Activated T-cell treated with anti-CD3 and anti-CD28 coated beads for 24 hours (primary cell): ENCODE data around the gene CACNB2.
"Not testable (repeated sequence)": the region's sequence is repeated elsewhere in the genome, so short reads cannot be mapped to it uniquely, and the experiment has no call there.

Source experiments
- DNase-seq: peaks from one replicate; pipeline ENCODE4 v3.0.0-alpha.2; 2020; ENCODE audit warnings: low read depth

Gene CACNB2

DNA sequence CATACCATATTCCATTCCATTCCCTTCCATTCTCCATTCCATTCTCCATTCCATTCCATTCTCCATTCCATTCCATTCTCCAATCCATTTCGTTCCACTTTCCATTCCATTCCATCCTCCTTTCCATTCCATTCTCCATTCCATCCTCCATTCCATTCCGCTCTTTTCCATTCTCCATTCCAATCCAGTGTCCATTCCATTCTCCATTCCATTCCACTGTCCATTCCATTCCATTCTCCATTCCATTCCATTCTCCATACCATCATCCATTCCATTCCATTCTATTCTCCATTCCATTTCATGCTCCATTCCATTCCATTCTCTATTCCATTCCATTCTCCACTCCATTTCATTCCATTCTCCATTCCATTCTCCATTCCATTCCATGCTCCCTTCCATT, 430.2 kb downstream of the CACNB2 start:
- not testable (repeated sequence) for DNase-seq

- DNase-seq = no peak
These were observed 430.9 kb downstream of the CACNB2 start for GRCh38 chr10:18571076-18571475.

DNA sequence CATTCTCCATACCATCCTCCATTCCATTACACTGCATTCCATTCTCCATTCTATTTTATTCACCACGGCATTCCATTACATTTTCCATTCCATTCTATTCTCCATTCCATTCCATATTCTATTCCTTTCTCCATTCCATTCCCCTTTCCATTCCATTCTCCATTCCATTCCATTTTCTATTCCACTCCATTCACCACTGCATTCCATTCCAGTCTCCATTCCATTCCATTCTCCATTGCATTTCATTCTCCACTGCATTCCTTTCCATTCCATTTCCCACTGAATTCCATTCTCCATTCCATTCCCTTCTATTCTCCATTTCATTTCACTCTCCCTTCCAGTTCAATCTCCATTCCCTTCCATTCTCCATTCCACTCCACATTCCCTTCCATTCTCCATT, 431.6 kb downstream of the CACNB2 start:
- DNase-seq = no peak

- no peak for DNase-seq
These were observed 432.8 kb downstream of the CACNB2 start for GRCh38 chr10:18572959-18573561.

GRCh38 chr10:18576586-18576985, 436.4 kb downstream of the CACNB2 start:
- no peak for DNase-seq

GRCh38 chr10:18577823-18578685, 437.8 kb downstream of the CACNB2 start:
- DNase-seq = no peak

GRCh38 chr10:18582803-18583202, 442.6 kb downstream of the CACNB2 start:
- DNase-seq = no peak

- DNase-seq = no peak
These were observed 443.5 kb downstream of the CACNB2 start for GRCh38 chr10:18583575-18584270.

DNA sequence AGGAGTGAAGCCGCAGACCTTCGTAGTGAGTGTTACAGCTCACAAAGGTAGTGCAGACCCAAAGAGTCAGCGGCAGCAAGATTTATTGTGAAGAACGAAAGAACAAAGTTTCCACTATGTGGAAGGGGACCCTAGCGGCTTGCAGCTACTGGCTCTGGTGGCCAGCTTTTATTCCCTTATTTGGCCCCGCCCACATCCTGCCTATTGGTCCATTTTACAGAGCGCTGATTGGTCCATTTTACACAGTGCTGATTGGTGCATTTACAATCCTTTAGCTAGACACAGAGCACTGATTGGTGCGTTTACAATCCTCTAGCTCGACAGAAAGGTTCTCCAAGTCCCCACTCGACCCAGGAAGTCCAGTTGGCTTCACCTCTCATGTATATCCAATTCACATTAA, 446.4 kb downstream of the CACNB2 start:
- not testable (repeated sequence) for DNase-seq

DNA sequence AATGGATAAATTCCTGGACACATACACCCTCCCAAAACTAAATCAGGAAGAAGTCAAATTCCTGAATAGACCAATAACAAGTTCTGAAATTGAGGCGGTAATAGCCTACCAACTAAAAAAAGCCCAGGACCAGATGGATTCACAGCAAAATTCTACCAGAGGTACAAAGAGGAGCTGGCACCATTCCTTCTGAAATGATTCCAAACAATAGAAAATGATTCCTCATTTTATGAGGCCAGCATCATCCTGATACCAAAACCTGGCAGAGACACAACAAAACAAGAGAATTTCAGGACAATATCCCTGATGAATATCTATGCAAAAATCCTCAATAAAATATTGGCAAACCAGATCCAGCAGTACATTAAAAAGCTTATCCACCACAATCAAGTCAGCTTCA, 450.9 kb downstream of the CACNB2 start:
- not testable (repeated sequence) for DNase-seq
